Kidney epithelial cell (primary cell): Measurements from ENCODE around the gene APBA1. TPM values are rescaled to one million over a fixed set of nuclear protein-coding genes. Genes with fewer than 3 reads are reported as not detected.
A peak's percentile ranks its signal among the peaks of the same experiment; 100 is the strongest.

Source experiments
- DNase-seq: peaks from one replicate; pipeline ENCODE4 v3.0.0-alpha.2; 2010; ENCODE audit warnings: low read depth
- H3K27me3 ChIP-seq: 2 replicates; pipeline ENCODE4 v1.6.0; 2011; ENCODE audit warnings: low read length; ENCODE audit not compliant: control insufficient read depth, insufficient read depth
- H3K36me3 ChIP-seq: 2 replicates; pipeline ENCODE4 v1.5.1; 2011; ENCODE audit warnings: low read length; ENCODE audit not compliant: control insufficient read depth, insufficient read depth
- H3K4me3 ChIP-seq: 2 replicates; pipeline ENCODE4 v1.5.1; 2011; ENCODE audit warnings: low read depth, mild to moderate bottlenecking, control low read depth, low read length
- CTCF ChIP-seq: IDR thresholded peaks from 2 replicates; pipeline ENCODE4 v1.5.1; 2011; ENCODE audit warnings: mild to moderate bottlenecking, moderate library complexity, low read length, control low read depth, inconsistent platforms; ENCODE audit not compliant: insufficient read depth, poor library complexity, severe bottlenecking
- total RNA-seq: library from RNA; depleted of rRNA; stranded (reverse); fragments of >200 nt; gene quantifications from 2 replicates; pipeline ENCODE4 v1.2.3, GENCODE V29; 2015

The APBA1 gene
- total RNA-seq, 1 donor from 2014 or later: 1.1 TPM

- no peak for DNase-seq
- Histone ChIP-seq H3K27me3 (no peaks in the 10 kb centered on the region), H3K36me3 (no peaks in the 10 kb centered on the region), H3K4me3 (no peak overlapping the region)
- TF ChIP-seq CTCF: no peak
Observed at GRCh38 chr9:69542058-69542457, 130.1 kb downstream of the APBA1 start.

GRCh38 chr9:69535911-69536310, 136.3 kb downstream of the APBA1 start:
- DNase-seq: no peak
- no peaks in the 10 kb centered on the region for H3K27me3 ChIP-seq
- TF ChIP-seq CTCF: no peak
- H3K4me3 ChIP-seq: no peak overlapping the region
- H3K36me3 ChIP-seq: no peaks in the 10 kb centered on the region

GRCh38 chr9:69535286-69535832, 136.8 kb downstream of the APBA1 start:
- TF ChIP-seq CTCF: peak; percentile 9
- Histone ChIP-seq H3K36me3 (no peaks in the 10 kb centered on the region), H3K27me3 (no peaks in the 10 kb centered on the region), H3K4me3 (no peak overlapping the region)
- DNase-seq: no peak

GRCh38 chr9:69532396-69532795, 139.8 kb downstream of the APBA1 start:
- Histone ChIP-seq H3K4me3 (no peak overlapping the region), H3K36me3 (no peaks in the 10 kb centered on the region), H3K27me3 (no peaks in the 10 kb centered on the region)
- no peak for TF ChIP-seq CTCF
- DNase-seq: no peak

GRCh38 chr9:69527454-69527853, 144.7 kb downstream of the APBA1 start:
- TF ChIP-seq CTCF: no peak
- no peaks in the 10 kb centered on the region for H3K36me3 ChIP-seq
- H3K27me3 ChIP-seq: no peaks in the 10 kb centered on the region
- DNase-seq: no peak
- no peak overlapping the region for H3K4me3 ChIP-seq

GRCh38 chr9:69526699-69527098, 145.5 kb downstream of the APBA1 start:
- DNase-seq: no peak
- TF ChIP-seq CTCF: no peak
- Histone ChIP-seq H3K36me3 (no peaks in the 10 kb centered on the region), H3K4me3 (no peak overlapping the region), H3K27me3 (no peaks in the 10 kb centered on the region)
